Measurements from ENCODE around the gene ZNF547. TPM values are rescaled to one million over a fixed set of nuclear protein-coding genes. Genes with fewer than 3 reads are reported as not detected.

ZNF547 gene
- polyA plus RNA-seq, 1 experiment = 3.4 TPM

DNA sequence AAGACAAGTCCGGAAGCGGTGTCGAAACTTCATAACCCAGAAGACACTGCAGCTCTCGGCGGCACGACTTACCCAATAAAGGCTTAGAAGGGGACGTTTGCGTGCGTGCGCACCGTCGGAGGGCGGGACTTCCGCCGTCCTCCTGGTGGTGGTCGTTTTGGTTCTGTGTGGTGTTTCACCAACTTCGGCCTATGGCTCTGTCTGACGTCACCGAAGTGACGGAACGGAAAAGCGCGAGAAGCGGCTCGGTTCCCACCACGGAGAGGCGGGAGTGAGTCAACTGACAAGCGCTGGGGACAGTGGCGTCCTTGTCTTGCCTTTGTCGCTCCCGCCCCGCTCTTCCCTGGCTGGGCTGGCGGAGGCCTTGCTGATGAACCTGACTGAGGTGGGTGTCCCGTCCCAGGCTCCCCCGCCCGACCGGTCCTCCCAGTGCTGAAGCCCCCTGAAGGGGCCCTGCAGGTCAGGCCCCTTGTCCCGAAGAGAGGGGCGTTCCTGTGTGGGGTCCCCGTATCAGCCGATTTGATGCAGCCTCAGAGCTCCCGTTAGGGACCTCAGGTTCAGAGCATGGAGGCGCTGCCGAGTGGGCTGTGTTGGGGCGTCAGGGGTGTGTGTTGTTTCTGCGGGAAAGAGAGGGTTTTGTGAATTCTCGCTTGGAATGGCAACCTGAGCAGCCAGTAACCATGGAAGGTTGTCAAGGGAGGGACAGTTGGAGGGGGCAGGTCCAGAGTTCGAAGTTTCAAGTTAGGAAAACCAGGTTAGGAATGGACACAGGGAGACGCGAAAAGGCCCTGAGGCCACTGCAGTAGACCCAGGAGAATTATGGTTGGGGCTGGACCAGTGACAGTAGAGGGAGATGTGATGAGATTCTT lies 26.6 kb downstream of the ZNF547 start, which contains the start of gene ZNF548:
Gene ZNF548, plus strand, starts transcription at position 125 of the 869 bp plus-strand sequence. Its CDS starts 246 bp downstream, at position 371.
- Histone ChIP-seq H3K27me3 (ENCODE audit: control insufficient read depth, insufficient read depth, low read length) (no peaks in the 10 kb centered on the region), H3K4me3 (ENCODE audit: low read depth, low read length) (peak within 1 kb of the TSS; percentile 91), H3K36me3 (ENCODE audit: control insufficient read depth, insufficient read depth, low read length) (peaks cover 4% of the 10 kb centered on the region)
- peak; percentile 96 for DNase-seq (ENCODE audit: low read depth)
- ChIA-PET POLR2A (interaction anchor here (0.9 kb wide), 1 partner anchor 27 kb away, joined by 3 read pairs; no protein-coding TSS in a partner anchor), CTCF (interaction anchor here (1.2 kb wide), 1 partner anchor 16 kb away, joined by 3 read pairs; no protein-coding TSS in a partner anchor)
- peak; percentile 25; the same call in 1 of the 2 replicates for TF ChIP-seq CTCF (IDR thresholded peaks at IDR 0.05; ENCODE audit: insufficient read depth, low read depth, low read length)

GRCh38 chr19:57395710-57396109 lies 32.4 kb downstream of the ZNF547 start:
- TF ChIP-seq CTCF (IDR thresholded peaks at IDR 0.05; ENCODE audit: insufficient read depth, low read depth, low read length) = no peak
- H3K27me3 ChIP-seq (ENCODE audit: control insufficient read depth, insufficient read depth, low read length) = no peaks in the 10 kb centered on the region
- no peak for DNase-seq (ENCODE audit: low read depth)
- peaks cover 26% of the 10 kb centered on the region for H3K36me3 ChIP-seq (ENCODE audit: control insufficient read depth, insufficient read depth, low read length)
- CTCF ChIA-PET = no interaction called here
- POLR2A ChIA-PET = no interaction called here
- H3K4me3 ChIP-seq (ENCODE audit: low read depth, low read length) = no peak overlapping the region

DNA sequence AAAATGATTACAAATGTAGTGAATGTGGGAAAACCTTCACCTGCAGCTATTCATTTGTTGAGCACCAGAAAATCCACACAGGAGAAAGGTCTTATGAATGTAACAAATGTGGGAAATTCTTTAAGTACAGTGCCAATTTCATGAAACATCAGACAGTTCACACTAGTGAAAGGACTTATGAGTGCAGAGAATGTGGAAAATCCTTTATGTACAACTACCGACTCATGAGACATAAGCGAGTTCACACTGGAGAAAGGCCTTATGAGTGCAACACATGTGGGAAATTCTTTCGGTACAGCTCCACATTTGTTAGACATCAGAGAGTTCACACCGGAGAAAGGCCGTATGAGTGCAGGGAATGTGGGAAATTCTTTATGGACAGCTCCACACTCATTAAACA lies 35.5 kb downstream of the ZNF547 start:
- no peak for TF ChIP-seq CTCF (IDR thresholded peaks at IDR 0.05; ENCODE audit: insufficient read depth, low read depth, low read length)
- ChIA-PET CTCF (no interaction called here), POLR2A (no interaction called here)
- no peak for DNase-seq (ENCODE audit: low read depth)
- Histone ChIP-seq H3K27me3 (ENCODE audit: control insufficient read depth, insufficient read depth, low read length) (no peaks in the 10 kb centered on the region), H3K4me3 (ENCODE audit: low read depth, low read length) (no peak overlapping the region), H3K36me3 (ENCODE audit: control insufficient read depth, insufficient read depth, low read length) (peaks cover 24% of the 10 kb centered on the region)

DNA sequence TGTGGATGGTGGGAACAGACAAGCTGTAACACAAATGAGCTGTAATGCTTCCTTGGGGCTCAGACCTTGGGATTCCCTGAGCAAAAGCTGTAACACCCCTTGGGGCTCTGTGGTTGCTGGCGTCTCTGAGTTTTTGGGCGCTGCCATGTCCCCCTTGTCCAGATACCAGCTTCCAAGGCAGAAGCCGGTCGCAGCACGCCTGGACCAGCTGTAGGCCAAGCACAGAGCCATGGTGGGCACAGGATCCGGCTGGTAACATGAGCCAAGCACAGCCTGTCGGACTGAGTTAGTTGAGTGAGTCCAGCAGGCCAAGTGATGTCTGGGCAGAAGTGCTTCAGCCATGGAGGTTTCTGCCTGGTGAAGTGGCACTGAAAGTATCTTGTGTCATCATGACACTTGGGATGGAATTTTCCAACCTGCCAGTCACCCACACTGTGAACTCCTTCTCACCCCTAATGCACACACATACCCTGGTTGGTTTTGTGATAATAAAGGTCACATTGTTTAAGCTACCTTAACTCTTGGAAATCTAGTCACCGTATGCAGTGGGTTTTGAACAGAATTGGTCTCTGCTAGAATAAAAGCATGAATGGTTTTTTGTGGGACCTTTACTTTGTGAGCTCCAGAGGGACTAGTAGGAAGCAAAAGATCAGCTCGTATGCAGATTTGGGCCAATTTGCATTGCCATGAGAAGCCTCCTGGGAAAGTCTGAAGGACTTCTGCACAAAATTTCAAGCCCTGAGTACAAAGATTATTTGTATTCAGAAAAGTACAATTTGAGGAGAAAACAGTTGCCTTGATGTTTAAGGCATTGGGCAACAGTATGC lies 40.6 kb downstream of the ZNF547 start:
- ChIA-PET POLR2A (no interaction called here), CTCF (no interaction called here)
- DNase-seq (ENCODE audit: low read depth) = no peak
- Histone ChIP-seq H3K27me3 (ENCODE audit: control insufficient read depth, insufficient read depth, low read length) (no peaks in the 10 kb centered on the region), H3K4me3 (ENCODE audit: low read depth, low read length) (no peak overlapping the region), H3K36me3 (ENCODE audit: control insufficient read depth, insufficient read depth, low read length) (peaks cover 3% of the 10 kb centered on the region)
- no peak for TF ChIP-seq CTCF (IDR thresholded peaks at IDR 0.05; ENCODE audit: insufficient read depth, low read depth, low read length)
